ENCODE measurements around the gene STARD3. TPM values are rescaled to one million over a fixed set of nuclear protein-coding genes. Genes with fewer than 3 reads are reported as not detected.

STARD3 gene
- polyA plus RNA-seq, 1 donor = 52.3 TPM

GRCh38 chr17:39634384-39634871 is 2.5 kb upstream of the STARD3 start:
- no peak for DNase-seq

DNA sequence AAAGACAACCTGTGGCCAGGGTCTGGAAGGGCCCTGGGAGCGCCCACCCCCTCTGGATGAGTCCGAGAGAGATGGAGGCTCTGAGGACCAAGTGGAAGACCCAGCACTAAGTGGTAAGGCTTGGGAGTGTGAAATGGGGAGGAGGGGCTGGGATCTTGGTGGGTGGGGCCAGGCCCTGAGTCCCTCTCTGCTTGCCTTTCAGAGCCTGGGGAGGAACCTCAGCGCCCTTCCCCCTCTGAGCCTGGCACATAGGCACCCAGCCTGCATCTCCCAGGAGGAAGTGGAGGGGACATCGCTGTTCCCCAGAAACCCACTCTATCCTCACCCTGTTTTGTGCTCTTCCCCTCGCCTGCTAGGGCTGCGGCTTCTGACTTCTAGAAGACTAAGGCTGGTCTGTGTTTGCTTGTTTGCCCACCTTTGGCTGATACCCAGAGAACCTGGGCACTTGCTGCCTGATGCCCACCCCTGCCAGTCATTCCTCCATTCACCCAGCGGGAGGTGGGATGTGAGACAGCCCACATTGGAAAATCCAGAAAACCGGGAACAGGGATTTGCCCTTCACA is 1.2 kb upstream of the STARD3 start:
- no peak for DNase-seq

GRCh38 chr17:39636587-39636926 is 387 bp upstream of the STARD3 start:
- no peak for DNase-seq

DNA sequence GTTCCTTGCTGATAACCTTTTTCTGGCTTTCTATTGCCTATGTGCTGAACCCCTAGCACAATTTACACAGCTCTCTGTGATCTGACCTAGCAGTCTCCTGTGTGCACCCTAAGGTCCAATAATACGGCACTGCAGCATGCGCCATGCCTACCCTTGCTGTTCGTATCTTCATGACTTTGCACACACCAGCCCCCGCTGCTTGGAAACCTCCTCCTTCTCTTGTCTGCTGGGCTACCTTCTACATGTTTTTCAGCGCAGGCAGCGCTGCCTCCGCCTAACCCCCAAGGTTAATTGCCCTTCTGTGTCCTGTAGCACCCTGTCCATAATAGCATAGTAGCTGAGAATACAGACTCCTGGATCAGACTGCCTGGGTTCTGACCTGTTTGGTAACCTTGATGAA is 1.4 kb downstream of the STARD3 start:
- DNase-seq = no peak

GRCh38 chr17:39639043-39639442 is 2.1 kb downstream of the STARD3 start:
- DNase-seq = no peak

- no peak for DNase-seq
Measured at GRCh38 chr17:39639566-39640458, 2.9 kb downstream of the STARD3 start.

DNA sequence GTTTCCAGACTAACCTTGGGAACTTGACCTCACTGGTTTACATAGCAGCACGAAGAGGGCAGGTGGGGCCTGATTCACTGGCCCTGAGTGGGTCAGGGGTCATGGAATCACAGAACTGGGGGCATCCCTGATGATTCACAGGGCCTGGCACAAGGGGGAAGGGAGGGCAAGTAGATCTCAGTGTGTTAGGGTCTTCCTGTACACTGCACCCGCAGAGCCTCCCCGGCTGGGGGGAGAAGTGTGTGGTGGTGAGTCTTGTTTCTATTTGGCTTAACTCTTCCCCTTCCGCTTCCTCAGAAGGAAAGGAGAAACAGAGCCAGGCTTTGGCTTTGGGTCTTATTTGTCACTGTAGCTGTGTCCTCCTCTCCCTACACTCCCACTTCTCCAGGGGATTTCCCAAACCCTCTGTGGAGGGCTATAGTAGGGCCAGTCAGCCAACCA is 3.7 kb downstream of the STARD3 start:
- DNase-seq = no peak

- no peak for DNase-seq
Measured at GRCh38 chr17:39641097-39641496, 4.2 kb downstream of the STARD3 start.

DNA sequence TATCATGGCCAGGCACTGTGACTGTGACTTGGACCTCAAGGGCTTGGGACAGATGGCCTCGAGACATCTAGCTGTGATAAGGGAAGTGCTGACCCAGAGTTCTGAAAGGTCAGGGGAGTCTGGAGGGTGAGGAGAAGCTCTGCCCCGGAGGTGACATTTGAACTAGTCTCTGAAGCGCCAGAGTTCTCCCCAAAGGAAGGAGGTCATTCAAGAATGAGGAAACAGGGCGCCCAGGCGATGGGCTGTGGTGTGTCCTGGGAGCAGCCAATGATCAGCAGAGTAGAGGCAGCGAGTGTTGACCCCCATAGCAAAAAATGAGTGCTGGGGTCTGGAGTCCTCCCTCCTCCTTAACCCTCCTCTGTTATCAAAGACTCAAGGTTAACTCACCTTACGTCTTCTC is 4.9 kb downstream of the STARD3 start:
- no peak for DNase-seq

DNA sequence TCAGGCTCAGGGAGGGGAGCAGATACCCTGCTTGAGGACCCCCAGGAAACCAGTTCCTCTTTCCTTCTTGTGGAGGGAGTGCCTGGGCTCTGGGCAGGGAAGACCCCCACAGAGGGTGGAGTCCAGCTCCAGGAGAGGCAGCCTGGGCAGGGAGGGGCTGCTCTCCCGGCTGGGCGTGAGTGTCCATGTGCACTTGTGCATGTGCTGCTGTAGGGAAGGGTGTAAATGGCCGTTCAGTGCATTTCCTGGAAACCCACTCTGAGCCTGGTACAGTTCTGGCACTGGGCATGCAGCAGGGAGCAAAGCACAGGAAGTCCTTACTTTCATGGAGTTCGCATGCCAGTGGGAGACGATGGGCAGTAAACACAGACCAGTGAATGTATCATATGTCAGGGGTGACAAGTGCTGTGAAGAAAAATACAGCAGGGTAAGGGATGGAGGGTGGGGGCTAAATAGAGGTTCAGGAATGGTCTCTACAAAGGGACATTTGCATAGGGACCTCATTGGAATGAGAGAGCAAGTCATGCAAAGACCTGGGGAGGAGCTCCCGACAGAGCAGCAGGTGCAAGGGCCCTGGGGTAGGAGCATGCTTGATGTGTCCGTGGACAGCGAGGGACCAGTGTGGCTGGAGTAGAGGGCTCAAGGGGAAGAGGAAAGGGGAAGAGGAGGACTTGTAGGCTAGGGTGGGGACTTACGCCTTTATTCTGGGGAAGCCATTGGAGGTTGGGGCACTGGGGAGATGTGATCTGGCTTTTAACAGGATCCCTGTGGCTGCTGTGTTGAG is 5.5 kb downstream of the STARD3 start:
- DNase-seq = no peak

DNA sequence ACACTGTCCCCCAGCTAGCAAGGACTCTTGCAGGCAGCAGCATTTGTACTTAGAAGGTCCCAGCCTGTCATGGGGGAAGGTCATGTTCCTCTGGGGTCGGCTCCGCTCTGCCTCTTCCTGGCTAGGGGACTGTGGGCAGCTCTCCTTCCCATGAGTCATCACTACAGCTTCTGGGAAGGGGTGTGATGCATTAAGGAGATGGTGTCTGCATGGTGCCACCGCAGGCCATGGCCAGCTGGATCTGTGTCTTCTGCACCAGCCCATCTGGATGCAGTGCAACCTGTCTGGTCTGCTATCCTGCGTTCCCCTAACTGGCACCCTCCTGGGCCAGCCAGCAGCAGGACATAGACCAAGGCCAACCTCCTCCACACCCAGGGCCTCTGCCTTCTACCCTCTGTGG is 6.3 kb downstream of the STARD3 start:
- DNase-seq = no peak

- no peak for DNase-seq
Measured at GRCh38 chr17:39647256-39647655, 10.3 kb downstream of the STARD3 start.

DNA sequence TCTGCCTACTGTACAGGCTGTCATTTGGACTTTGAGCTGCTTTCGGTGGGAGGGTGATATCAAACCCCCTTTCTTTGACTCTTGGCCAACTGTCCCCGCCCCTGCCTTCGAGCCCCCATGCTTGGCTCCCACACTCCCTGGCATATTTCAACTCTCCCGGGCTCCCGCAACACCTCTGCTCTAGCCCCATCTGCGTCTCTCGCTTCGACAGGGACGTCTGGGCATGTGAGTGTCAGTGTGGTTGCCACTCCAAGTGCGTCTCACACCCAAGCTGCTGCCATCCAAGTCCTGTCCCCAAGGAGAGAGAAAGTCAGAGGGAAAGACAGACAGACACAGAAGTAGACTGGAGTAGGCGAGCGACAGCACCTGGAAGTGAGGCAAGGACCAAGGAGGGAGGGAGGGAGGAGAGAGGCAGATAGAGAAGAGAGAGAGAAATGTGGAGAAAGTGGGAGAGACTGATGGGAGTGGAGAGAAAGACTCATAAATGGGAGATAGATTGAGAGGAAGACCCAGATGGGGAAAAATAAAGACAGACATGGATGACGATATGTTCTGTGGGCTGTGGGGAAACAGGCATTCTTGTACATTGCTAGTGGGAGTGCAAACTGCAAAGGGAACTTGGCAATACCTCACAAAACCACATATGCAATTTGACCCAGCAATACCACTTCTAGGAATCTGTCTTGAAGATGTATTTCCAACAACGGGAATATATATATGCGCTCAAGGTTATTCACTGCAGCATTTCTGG is 11.8 kb downstream of the STARD3 start:
- DNase-seq = no peak

DNA sequence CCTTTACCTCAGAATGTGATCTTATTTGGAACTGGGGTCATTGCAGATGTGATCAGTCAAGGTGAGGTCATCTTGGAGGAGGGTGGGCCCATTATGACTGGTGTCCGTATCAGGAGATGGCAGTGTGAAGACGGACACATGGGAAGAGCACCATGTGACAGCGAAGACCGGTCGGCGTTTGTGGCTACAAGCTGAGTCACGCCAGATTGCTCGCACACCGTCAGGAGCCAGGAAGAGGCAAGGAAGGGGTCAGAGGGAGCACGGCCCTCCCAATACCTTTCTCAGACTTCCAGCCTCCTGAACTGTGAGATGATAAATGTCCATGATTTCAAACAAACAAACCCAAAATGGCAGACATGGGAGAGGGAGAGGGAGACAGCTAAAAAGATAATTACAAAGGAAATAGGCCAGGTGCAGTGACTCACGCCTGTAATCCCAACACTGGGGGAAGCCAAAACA is 13.2 kb downstream of the STARD3 start:
- DNase-seq = no peak

GRCh38 chr17:39651923-39652586 is 15.1 kb downstream of the STARD3 start:
- no peak for DNase-seq

DNA sequence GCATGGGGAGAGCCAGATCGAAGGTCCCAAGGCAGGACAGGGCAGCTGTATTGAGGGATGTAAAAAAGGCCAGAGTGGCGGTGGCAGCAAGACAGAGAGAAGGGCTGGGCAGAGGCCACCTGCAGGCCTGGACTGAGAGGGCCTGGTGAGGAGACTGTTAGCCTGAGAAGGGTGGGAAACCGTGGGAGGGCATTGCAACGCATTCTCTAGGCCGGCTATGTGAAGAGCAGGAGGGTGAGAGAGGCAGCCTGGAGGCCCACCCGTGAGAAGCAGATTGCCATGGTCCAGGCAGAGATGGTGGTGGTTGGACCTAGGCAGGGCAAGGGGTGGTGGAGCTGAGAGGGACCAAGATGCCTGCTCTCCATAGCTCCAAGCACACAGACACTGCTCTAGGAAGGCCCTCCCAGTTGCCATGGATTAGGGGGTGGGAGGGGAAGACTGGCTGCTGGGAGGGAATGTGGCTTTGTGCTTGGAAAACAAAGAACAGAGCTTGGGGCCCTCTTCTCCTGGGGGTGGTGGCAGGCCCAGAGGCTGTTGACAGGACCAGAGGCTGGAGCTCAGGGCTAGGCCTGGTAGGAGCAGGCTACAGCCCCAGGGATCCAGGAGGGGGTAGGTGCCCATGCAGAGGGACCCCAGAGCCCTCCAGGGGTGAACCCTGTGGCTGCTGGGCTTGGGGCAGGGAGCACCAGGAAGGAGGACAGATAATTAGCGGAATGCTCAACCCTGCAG is 15.8 kb downstream of the STARD3 start:
- DNase-seq = no peak

GRCh38 chr17:39653316-39653661 is 16.3 kb downstream of the STARD3 start:
- DNase-seq = no peak

DNA sequence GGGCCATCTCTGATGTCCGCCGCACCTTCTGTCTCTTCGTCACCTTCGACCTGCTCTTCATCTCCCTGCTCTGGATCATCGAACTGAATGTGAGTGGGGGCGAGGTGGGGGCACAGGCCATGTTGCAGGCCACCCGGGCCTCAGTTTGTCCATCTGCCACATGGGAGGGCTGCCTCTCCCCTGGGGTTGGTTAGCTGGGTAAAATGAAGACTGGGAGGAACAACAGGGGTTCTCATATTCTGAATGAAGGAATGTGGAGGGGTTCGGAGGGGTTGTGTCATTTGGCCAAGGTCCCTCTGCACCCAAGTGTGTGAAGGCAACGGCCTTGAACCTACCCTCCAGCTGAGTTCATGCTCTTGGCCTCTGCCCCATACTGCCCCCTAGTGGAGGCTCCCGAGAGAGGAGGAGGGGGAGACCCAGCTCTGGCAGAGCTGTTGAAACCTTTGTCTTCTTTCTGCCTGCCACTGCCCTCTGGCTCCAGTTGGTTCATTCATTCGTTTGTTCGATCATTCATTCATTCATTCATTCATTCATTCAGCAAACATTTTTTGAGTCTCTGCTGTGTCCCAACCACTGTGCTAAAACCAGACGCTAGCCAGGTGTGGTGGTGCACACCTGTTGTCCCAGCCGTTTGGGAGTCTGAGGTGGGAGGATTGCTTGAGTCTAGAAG is 16.9 kb downstream of the STARD3 start:
- no peak for DNase-seq

DNA sequence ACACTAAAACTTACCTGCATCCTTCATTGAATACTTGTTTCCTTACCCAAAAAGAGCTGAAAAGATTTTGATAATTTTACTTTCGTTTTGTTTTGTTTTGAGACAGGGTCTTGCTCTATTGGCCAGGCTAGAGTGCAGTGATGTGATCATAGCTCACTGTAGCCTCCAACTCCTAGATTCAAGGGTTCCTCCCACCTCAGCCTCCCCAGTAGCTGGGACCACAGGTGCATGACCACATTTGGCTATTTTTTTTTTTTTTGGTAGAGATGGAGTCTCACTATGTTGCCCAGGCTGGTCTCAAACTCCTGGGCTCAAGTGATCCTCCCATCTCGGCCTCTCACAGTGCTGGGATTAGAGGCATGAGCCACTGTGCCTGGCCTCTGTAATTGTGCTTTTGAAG is 18.2 kb downstream of the STARD3 start:
- no peak for DNase-seq

- DNase-seq = no peak
Measured at GRCh38 chr17:39658346-39658745, 21.4 kb downstream of the STARD3 start.

All from left kidney (tissue), 2 donors.